KOPT-K1 (cell line): Measurements from ENCODE around the gene PPIE.

Source experiments
- H3K27ac ChIP-seq: fragments of 200-600 bp; sonication (generic); 2 replicates; pipeline ENCODE4 v1.5.1; 2016; ENCODE audit warnings: antibody characterized with exemption, mild to moderate bottlenecking, low read depth, low read length; ENCODE audit not compliant: poor library complexity, severe bottlenecking
- H3K36me3 ChIP-seq: fragments of 200-600 bp; sonication (generic); 2 replicates; pipeline ENCODE4 v1.5.1; 2017; ENCODE audit warnings: antibody characterized with exemption, mild to moderate bottlenecking, low read length, moderate library complexity; ENCODE audit not compliant: insufficient read depth
- H3K9me3 ChIP-seq: fragments of 200-600 bp; sonication (generic); 2 replicates; pipeline ENCODE4 v1.5.1; 2017; ENCODE audit warnings: antibody characterized with exemption, low read length, mild to moderate bottlenecking; ENCODE audit not compliant: insufficient read depth, poor library complexity, severe bottlenecking

Gene PPIE

DNA sequence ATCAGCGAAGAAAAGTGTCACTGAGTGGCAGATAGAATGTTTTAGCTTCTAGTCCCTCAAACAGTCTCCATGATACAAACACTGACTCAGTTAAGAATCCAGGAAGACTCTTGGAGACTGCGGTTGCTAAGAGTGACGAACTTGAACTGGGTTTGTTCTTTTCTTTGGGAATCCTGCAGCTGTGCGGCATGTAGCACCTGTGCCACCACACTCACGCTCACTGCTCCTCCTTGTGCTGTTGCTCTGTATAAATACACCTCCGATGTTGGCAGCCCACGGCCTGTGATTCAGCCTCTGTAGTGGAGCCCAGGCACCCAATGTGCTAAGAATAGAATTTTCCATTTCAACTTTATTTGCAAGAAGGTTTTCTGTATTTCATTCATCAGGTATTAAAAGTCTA is 5.5 kb upstream of the PPIE start:
- H3K9me3 ChIP-seq, result no peaks in the 10 kb centered on the region
- H3K27ac ChIP-seq, result no peak overlapping the region
- H3K36me3 ChIP-seq, result no peaks in the 10 kb centered on the region

DNA sequence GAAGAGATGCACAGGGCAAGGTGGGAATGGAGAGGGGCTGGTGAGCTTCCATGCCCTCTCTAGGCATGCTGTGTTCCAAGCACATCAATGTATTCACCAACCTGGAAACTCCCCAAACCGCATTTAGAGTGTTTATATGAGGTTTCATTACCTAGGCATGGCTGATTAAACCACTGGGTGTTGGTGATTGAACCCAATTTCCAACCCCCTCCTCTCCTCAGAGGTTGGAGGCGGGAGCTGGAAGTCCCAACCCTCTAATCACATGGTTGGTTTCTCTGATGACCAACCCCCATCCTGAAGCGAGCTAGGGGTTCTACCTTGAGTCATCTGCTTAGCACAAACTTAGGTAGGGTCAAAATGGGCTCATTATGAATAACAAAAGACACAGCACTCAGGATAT is 3.0 kb upstream of the PPIE start:
- Histone ChIP-seq H3K27ac (no peak overlapping the region), H3K36me3 (peaks cover 9% of the 10 kb centered on the region), H3K9me3 (no peaks in the 10 kb centered on the region)

DNA sequence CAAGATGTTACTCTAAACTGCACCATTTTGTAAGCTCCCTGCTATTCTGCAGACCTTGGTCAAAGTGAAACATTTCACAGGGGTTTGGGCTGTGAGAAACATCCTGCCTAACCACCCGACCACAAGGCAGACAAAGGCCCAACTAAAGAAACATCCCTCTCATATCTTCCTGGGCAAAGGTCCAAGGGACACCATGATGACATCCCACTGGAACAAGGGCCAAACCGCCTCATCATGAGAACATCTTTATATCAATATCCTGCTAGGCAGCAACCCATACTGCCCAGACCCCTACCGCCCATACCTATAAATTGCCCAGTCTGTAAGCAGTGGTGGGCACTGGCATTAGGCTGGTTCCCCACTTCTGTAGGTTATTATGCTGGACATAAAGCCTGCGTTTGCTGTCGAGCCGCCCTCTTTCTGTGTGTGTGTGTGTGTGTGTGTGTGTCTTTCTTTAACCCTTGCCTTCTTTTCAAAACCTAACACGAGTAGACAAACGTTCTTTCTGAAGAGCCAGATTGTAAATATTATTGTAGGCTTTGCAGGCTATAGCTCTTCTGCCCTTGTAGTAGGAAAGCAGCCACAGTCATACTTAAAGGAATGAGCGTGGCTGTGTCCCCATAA is 1.0 kb upstream of the PPIE start:
- H3K27ac ChIP-seq, result no peak overlapping the region
- H3K9me3 ChIP-seq, result no peaks in the 10 kb centered on the region
- H3K36me3 ChIP-seq, result peaks cover 26% of the 10 kb centered on the region

DNA sequence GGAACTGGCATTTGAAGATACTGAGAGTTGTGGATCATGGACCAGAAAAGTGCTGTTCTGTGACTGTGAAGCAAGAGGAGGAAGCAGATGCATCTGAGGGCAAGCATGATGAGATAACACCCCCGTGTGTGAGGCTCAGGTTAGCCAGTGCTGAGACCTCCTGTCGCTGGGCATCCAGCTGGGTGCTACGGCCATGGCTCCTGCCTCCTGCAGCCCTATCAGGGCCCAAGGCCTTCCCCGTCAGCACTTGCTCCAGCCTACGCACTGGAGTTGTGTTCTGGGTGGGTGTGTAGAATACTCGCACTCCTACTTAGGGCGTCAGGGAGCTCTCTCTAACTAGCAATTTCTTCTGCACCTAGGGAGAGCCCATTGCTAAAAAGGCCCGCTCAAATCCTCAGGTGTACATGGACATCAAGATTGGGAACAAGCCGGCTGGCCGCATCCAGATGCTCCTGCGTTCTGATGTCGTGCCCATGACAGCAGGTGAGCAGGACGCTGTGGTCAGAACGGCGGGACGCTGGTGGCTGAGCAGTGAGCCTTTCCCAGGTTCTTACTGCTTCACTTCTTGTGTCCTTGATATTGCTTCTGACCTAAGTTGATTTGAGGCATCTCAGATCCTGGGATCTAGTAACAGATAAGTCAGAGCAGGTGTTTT is 6.5 kb downstream of the PPIE start:
- Histone ChIP-seq H3K36me3 (peaks cover 95% of the 10 kb centered on the region), H3K9me3 (no peaks in the 10 kb centered on the region), H3K27ac (no peak overlapping the region)

DNA sequence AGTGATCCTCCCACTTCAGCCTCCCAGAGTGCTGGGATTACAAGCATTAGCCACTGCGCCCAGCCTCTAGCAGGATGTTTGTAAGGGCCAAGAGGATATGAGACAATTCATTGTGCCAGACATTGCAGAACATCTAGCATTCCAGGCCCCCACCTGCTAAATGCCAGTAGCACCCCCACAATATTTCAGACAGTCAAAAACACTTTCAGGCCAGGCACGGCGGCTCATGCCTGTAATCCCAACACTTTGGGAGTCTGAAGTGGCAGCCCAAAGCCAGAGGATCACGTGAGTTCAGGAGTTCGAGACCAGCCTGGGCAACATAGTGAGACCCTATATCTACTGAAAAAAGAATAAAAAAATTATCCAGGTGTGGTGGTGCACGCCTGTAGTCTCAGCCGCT is 12.9 kb downstream of the PPIE start:
- Histone ChIP-seq H3K9me3 (no peaks in the 10 kb centered on the region), H3K27ac (no peak overlapping the region), H3K36me3 (peaks cover 100% of the 10 kb centered on the region)

DNA sequence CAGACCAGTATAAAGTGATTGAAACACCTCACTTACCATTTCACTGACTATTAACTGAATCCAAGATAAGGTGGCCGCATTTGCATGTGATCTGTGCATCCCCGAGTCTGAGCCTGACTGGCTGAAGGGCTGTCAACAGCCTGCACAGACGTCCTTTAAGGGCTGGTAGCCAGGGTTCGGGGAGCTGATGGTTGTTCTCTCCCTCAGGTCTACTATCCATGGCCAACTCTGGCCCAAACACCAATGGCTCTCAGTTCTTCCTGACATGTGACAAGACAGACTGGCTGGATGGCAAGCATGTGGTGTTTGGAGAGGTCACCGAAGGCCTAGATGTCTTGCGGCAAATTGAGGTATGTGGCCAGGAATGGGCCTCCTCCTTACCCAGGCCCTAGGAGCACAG is 14.0 kb downstream of the PPIE start:
- no peak overlapping the region for H3K27ac ChIP-seq
- peaks cover 100% of the 10 kb centered on the region for H3K36me3 ChIP-seq
- H3K9me3 ChIP-seq, result no peaks in the 10 kb centered on the region

DNA sequence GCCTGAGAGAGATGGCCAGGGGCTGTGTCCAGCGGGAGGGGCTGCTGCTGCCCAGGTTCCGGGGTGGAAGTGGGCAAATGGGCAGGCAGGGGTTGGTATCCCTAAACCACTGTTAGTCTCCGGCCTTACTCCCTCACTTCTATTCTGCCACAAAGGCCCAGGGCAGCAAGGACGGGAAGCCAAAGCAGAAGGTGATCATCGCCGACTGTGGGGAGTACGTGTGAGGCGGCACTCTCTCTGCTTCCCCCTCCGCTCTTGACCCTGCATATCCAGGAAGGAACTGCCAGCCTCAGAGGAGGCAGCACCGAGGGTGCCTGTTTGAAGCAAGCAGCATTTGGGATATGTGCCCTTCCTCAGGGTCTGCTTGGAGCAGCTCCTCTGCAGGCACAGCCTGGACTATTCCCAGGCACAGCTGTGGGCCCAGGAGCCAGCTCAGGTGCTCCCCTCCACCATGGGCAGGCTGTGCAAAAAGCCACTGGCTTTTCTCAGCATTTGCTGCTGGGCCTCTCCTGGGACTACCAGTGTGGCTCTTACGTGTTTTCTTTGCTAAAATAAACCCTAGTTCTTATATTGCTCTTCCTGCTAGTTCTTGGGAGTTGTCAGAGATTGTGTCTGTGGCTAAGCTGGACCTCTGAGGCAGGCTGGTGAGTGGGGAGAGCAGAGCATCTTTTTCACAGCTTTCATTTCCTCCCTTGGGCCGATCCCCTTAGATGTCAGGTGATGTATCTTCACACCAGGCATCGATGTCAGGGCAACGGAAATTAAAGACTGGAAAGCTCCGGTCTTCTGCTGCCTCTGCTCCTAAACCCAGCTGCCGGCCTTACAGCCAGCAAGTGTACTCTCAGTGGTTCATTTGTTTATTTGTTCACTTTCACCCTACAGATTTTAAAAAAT is 14.7 kb downstream of the PPIE start:
- Histone ChIP-seq H3K36me3 (peaks cover 100% of the 10 kb centered on the region), H3K9me3 (no peaks in the 10 kb centered on the region), H3K27ac (no peak overlapping the region)

DNA sequence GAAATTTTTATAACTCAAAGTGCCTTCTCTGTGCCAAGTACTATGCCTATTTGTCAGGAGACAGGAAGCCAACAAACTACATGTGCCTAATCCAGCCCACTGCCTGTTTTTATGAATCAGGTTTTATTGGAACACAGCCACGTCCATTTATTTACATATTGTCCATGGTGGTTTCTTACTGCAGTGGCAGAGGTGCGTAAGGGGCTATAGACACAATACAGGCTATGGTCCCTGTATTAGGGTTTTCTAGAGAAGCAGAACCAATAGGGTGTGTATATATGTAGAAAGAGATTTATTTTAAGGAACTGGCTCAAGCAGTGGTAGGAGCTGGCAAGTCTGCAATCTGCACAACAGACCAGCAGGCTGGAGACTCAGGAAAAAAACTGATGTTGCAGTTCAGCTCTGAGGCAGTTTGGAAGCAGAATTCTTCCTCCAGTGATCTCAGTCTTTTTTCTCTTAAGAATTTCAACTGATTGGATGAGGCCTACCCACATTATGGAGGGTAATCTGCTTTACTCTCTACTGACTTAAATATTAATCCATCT is 15.4 kb downstream of the PPIE start:
- Histone ChIP-seq H3K27ac (no peak overlapping the region), H3K9me3 (no peaks in the 10 kb centered on the region), H3K36me3 (peaks cover 100% of the 10 kb centered on the region)

DNA sequence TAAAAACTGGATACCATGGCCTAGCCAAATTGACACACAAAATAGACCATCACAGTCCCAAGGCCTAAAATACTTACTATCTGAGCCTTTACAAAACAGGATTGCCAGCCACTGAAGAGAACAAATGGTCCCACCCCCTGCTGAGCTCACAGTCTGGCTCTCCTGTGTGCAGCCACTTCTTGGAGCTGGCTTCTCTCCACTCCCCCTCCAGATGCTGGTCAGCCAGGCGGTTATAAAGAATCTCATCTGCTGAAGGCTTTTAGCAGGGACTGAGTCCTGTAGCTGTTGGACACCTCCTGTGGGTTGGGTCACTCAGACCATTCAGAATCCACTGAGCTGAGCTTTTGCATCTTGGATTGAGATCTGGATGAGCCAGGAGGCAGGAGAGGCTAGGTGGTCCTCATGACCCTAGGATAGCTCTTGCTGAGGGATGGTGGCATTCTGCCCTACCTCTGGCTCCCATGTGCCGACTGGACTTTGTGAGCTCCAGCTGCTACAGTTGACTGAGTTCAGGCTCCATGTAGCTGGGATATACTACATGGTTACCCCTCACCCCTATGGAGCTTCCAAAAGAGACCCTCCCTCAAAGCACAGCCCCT is 16.3 kb downstream of the PPIE start:
- no peak overlapping the region for H3K27ac ChIP-seq
- H3K9me3 ChIP-seq, result no peaks in the 10 kb centered on the region
- peaks cover 100% of the 10 kb centered on the region for H3K36me3 ChIP-seq

DNA sequence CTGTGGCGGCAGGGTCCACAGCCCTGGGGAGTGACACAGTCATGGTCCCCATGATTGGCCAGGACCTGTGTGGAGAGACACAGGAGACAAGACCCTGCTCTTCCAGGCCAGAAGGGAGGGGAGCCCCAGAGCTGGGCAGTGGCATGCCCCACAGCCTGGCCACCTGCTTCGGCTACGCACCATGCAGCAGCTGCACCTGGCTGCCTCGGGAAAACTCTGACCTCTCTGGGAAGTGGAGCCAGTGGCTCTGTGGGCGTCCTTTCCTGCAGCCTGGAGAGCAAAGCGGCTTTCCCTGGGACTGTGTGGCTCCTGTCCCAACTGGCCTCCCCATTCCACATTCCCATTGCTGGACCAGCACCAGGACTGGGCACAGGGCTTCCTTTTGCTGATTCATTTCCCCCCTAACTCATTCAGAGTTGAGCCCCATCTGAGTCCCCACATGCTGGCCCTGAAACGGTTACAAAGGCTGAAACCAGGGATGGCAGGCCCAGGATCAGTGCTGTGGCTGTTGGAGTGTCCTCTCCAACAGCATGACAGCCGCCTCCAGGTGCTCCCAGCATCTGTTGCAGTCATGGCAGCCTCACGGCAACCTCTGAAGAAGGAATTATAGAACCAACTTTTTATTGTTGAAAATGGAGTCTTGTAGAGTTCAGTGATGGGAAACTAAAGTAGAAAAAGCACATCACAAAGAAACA is 17.4 kb downstream of the PPIE start:
- H3K36me3 ChIP-seq, result peaks cover 89% of the 10 kb centered on the region

DNA sequence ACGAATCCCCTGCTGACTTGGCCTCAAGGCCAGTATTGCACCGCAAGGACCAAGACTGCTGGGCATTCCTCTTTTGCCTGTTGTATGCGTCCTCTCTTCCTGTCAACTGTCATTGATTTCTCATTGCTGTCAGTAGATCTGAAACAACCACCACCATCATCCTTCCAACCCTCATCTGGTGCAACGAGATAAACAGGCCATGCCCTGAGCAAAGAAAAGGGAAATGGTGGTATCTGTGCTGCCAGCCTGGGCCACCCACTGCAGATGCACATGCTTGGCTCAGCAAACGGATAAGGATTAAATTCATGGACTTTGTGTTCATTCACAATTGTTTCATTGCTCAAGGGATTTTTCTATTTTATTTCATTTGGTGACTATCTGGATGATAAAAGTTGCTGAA is 18.8 kb downstream of the PPIE start:
- Histone ChIP-seq H3K27ac (no peak overlapping the region), H3K9me3 (no peaks in the 10 kb centered on the region), H3K36me3 (peaks cover 78% of the 10 kb centered on the region)

More for the DNA sequence above, 17.4 kb downstream of the PPIE start:
- no peaks in the 10 kb centered on the region for H3K9me3 ChIP-seq
- H3K27ac ChIP-seq, result no peak overlapping the region

DNA sequence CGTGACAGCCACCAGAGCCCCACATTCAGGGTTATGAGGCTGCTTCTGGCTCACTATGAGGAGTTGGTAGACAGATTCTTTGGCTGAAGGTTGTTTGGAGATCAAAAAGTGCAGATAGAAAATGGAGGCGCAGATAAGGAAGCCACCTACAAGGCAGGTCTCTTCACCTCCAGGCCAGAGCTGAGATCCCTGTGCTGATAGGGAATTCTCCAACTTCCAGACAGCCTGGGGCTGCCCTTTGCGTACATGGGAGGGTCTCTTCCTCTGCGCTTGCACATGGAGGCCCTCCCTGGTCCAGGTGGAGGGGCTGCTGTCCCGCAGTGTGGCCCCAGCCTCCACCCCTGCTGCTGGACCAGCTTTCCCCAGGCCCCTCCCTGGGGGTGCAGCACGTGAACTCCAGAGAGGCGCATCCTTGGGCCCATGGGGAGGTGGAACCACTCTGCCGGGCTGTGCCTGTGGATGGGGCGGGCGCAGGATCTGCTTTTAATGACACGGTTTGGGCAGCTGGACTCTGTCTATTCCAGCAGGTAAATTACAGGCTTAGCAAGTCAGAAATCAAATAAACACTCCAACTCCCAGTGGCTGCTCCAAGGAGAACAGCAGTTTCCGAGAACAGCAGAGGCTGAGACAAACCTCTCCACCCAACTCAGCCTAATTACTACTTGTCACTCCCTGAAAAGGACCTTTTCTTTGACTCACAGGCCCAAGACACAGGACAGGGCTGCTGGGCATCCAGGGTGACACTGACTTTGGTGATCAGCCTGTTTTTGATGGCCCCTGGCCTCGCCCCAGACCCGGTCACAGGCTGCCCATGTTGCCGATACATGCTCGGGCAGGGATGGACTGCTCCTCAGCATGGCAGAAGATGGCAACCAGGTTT is 20.1 kb downstream of the PPIE start:
- Histone ChIP-seq H3K9me3 (no peaks in the 10 kb centered on the region), H3K27ac (no peak overlapping the region), H3K36me3 (peaks cover 65% of the 10 kb centered on the region)

DNA sequence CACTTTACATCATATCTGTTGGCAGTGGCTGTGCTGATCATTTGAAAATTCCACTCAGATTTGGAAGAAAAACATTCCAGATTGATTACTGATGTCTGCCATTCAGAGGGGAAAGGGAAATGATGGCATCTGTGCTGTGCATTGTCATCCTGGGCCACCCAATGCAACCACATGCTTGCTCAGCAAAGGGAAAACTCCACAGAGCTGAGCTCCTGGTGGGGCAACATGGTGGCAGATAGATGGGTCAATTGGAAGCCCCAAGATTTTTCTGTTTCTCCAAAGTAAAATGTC is 20.7 kb downstream of the PPIE start:
- no peak overlapping the region for H3K27ac ChIP-seq
- no peaks in the 10 kb centered on the region for H3K9me3 ChIP-seq
- peaks cover 59% of the 10 kb centered on the region for H3K36me3 ChIP-seq
